NCI-H2171 (cell line): ENCODE data around the gene LMTK3.

Experiments
- DNase-seq: peaks from one replicate; lab custom pipeline; 2025; lab: John Stamatoyannopoulos, UW

Gene LMTK3

DNA sequence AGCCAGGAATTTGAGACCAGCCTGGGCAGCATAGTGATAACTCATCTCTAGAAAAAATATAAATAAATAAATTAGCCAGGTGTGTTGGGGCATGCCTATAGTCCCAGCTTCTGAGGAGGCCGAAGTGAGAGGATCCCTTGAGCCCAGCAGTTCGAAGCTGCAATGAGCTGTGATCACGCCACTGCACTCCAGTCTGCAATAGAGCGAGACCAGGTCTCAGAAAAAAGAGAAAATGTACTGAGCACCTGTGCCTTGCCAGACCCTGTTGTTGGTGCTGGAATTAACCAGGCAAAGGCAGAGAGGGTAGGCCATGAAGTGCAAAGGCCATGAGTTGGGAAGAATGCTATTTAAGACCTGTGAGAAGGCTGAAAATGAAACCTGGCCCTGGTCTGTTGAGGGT lies 39.8 kb downstream of the LMTK3 start:
- DNase-seq: no peak

DNA sequence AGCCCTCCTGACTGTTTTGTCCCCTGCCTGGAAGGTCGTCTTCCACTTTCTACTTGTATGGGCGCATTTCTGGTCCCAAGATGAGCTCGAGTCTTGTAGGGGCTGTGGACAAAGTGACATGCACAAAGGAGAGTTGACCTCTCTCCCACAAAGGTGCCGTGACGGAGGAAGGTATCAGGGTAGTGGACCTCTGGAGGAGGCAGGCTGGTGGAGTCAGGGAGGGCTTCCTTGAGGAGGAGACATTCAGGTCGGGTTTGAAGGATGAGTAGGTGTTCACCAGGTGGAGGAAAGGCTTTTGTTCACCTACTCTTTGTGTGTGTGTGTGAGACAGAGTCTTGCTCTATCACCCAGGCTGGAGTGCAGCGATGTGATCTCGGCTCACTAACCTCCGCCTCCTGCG lies 40.8 kb downstream of the LMTK3 start:
- no peak for DNase-seq

DNA sequence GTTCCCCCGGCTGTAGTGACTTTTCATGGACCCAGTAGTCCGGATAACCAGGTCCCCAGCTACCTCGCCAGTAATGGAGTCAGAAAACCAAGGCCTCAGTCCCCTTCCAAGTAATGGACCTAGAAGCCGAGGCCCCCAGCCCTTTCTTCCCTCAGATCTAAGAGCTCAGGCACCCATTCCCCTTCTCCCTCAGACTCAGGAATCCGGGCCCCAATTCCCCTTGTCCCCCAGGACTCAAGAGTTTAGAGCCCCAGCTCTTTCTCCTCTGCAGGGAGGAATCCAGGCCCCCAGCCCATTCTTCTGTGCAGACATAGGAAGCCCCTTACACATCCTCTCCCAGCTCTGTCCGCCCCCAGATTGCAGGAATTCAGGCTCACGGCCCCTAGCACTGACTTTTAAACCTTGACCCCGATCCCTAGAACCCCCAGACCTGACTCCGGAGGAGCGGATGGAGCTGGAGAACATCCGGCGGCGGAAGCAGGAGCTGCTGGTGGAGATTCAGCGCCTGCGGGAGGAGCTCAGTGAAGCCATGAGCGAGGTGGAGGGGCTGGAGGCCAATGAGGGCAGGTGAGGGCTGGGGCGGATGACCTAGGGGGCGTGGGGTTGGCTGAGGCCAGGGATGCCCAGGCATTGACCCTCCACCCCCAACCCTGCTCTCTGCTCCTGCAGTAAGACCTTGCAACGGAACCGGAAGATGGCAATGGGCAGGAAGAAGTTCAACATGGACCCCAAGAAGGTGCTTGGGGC lies 41.5 kb downstream of the LMTK3 start:
- no peak for DNase-seq

DNA sequence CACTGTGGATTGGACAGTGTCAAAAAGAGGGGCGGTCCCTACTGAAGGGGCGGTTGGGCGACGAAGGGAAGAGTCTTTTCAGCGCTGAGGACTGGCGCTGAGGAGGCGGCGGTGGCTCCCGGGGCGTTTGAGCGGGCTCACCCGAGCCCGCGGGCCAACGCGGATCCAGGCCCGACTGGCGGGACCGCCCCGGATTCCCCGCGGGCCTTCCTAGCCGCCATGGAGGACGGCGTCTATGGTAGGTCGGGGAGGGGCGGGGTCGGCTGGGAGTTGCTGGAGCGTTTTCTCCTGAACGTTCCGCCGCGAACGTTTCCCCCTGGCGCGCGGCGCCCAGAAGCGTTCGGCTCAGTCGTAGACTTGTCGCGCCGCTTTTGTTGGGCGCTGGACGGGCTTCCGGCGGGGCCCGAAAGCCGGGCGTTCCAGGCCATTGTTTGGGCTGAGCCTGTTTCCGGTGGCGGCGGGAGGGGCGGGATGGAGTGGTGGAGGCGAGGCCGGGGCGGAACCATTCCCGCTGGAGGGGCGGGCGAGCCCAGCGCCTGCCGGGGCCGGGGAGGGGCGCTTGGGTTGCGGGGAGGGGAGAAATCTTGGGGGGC lies 42.2 kb downstream of the LMTK3 start, which contains the start of gene CYTH2:
Gene CYTH2, plus strand, starts transcription at position 81 of the 593 bp plus-strand sequence. Its CDS starts 139 bp downstream, at position 220.
- peak; percentile 63 for DNase-seq

DNA sequence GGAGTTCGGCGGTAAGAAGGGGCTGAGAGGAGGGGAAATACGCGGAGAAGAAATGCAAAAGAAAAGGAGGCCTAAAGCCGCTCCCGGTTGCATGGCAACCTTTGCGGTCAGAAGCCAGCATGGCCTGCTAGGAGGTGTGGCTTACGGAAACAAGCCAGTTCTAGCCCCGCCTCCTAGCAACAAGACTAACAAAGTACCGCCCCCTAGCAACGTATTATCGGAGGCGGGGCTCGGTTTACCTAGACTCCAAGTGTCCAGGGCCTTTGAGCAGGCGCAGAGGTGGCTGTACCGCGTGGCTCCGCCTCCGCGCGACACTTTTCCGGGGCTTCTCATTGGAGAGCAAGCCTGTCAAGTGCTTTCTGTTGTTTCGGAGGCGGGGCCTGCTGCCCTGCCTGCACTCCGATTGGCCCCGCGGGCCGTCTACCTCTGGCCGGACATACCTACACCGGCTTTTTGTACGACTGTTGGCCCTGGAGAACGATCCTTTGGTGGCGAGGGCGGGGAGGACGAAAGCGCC lies 42.8 kb downstream of the LMTK3 start:
- DNase-seq: peak; percentile 100

- DNase-seq: no peak
Observed at GRCh38 chr19:48466561-48467325, 44.9 kb downstream of the LMTK3 start.

DNA sequence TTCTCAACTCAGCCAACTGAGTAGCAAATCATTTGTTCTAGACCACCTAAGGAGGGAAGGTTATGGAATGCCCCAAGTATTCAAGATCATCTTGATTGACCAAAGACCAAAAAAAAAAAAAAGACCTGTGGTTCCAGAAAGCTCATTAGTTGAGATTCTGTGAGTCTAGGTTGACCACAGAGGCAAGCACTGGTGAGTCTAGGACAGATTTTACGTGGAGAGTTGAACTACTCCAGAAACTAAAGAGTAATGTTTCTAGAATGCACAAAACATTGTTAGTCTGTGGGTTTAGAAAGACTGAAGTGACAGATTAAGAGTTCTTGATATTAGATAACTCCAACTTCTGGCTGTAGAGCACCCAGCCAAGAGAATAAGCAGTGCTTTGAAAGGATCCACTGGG lies 46.4 kb downstream of the LMTK3 start:
- no peak for DNase-seq

GRCh38 chr19:48461982-48462655 lies 49.5 kb downstream of the LMTK3 start:
- no peak for DNase-seq

- no peak for DNase-seq
Observed at GRCh38 chr19:48461651-48461981, 50.0 kb downstream of the LMTK3 start.

DNA sequence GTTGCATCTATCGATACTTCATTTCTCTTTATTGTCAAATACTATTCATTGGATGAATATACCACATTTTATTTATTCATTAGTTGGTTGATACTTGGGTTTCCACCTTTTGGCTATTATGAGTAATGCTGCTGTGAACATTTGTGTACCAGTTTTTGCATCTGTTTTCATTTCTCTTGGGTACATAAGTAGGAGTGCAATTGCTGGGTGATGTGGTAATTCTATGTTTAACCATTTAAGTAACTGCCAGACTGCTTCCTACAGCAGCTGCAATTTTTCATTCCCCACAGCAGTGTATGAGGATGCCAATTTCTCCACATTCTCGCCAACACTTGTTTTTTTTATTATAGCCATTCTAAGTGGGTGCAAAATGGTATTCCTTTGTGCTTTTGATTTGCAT lies 53.6 kb downstream of the LMTK3 start:
- DNase-seq: no peak

GRCh38 chr19:48456864-48457263 lies 54.8 kb downstream of the LMTK3 start:
- DNase-seq: no peak

GRCh38 chr19:48455908-48456562 lies 55.6 kb downstream of the LMTK3 start:
- DNase-seq: no peak

GRCh38 chr19:48455171-48455907 lies 56.3 kb downstream of the LMTK3 start, which contains the start of gene KCNJ14:
TSS of gene KCNJ14 (plus strand) at chr19:48455574. CDS start at chr19:48461725, 6,151 bp downstream.
- DNase-seq: no peak

- no peak for DNase-seq
Observed at GRCh38 chr19:48454150-48454730, 57.4 kb downstream of the LMTK3 start.

GRCh38 chr19:48452289-48453190 lies 59.1 kb downstream of the LMTK3 start:
- DNase-seq: no peak

GRCh38 chr19:48451624-48452023 lies 60.0 kb downstream of the LMTK3 start:
- no peak for DNase-seq

DNA sequence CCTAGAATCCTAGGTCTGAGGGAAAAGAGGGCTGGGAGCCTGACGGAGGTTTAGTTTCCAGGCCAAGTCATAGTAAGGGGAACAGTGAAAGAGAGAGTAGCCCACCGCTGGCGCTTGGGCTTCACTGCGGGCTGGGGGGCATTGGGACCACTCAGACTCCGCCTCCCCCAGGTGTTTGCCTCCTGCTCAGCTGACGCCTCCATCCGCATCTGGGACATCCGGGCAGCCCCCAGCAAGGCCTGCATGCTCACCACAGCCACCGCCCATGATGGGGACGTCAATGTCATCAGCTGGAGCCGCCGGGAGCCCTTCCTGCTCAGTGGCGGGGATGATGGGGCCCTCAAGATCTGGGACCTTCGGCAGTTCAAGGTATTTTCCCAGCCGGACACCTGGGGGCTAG lies 60.8 kb downstream of the LMTK3 start:
- DNase-seq: no peak

DNA sequence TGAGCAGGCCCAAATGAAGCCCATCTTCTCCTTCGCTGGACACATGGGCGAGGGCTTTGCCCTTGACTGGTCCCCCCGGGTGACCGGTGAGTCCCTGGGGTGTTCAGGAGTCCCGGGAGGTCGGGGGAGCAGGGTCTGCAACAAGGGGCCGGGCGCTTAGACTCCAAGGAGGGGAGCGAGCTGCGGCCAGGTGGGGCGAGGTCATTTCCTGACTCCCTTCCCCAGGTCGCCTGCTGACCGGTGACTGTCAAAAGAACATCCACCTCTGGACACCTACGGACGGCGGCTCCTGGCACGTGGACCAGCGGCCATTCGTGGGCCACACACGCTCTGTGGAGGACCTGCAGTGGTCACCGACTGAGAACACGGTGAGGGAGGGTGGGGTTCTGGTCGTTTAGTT lies 61.2 kb downstream of the LMTK3 start:
- no peak for DNase-seq

DNA sequence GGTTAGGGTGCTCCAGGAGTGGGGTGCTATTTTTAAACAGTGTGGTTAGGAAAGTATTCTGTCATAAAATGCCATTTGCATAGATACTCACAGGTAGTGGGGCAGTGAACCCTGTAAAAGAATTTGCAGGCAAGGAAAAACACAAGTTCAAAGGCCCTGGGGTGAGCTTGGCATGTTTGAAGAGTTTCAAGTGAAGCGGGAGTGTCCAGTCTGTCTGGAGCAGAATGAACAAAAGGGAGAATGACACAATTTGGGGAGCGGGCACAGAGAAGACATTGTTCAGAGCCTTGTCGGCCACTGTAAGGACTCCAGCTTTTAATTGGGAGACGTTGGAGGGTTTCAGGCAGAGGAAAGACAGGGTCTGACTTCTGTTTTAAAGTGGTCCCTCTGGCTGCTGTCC lies 63.1 kb downstream of the LMTK3 start:
- DNase-seq: no peak

DNA sequence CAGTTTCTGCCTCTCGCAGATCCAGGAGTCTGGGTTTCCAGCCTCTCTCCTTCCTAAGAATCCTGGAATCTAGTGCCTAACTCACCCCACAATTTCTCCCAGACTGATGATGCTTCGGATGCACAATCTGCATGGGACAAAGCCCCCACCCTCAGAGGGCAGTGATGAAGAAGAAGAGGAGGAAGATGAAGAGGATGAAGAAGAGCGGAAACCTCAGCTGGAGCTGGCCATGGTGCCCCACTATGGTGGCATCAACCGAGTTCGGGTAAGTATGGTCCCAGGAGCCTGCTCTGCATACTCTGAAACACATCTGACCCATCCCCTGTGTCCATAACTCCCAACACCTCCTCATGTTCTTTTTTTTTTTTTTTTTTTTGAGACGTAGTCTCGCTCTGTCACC lies 65.1 kb downstream of the LMTK3 start:
- no peak for DNase-seq
